BLaER1 (cell line): Measurements from ENCODE around the gene NT5C3A.

Experiments used
- H3K27ac ChIP-seq: shearing (Covaris generic); formaldehyde crosslinking; 2 replicates; pipeline ENCODE4 v1.8.1; 2022
- H3K27me3 ChIP-seq: shearing (Covaris generic); formaldehyde crosslinking; 2 replicates; pipeline ENCODE4 v1.8.1; 2022
- H3K36me3 ChIP-seq: shearing (Covaris generic); formaldehyde crosslinking; 2 replicates; pipeline ENCODE4 v1.8.1; 2022
- H3K4me1 ChIP-seq: shearing (Covaris generic); formaldehyde crosslinking; 2 replicates; pipeline ENCODE4 v1.8.1; 2022
- H3K4me2 ChIP-seq: shearing (Covaris generic); formaldehyde crosslinking; 2 replicates; pipeline ENCODE4 v1.8.1; 2022
- H3K4me3 ChIP-seq: shearing (Covaris generic); formaldehyde crosslinking; 2 replicates; pipeline ENCODE4 v1.8.1; 2022
- H3K9ac ChIP-seq: shearing (Covaris generic); formaldehyde crosslinking; 2 replicates; pipeline ENCODE4 v1.8.1; 2022
- H3K9me3 ChIP-seq: shearing (Covaris generic); formaldehyde crosslinking; 2 replicates; pipeline ENCODE4 v1.8.1; 2022
- H4K20me1 ChIP-seq: shearing (Covaris generic); formaldehyde crosslinking; 2 replicates; pipeline ENCODE4 v1.8.1; 2022
- Cebpa-rat ChIP-seq: shearing (Covaris generic); IDR thresholded peaks from 2 replicates; pipeline ENCODE4 v1.8.1; 2022

The NT5C3A gene

DNA sequence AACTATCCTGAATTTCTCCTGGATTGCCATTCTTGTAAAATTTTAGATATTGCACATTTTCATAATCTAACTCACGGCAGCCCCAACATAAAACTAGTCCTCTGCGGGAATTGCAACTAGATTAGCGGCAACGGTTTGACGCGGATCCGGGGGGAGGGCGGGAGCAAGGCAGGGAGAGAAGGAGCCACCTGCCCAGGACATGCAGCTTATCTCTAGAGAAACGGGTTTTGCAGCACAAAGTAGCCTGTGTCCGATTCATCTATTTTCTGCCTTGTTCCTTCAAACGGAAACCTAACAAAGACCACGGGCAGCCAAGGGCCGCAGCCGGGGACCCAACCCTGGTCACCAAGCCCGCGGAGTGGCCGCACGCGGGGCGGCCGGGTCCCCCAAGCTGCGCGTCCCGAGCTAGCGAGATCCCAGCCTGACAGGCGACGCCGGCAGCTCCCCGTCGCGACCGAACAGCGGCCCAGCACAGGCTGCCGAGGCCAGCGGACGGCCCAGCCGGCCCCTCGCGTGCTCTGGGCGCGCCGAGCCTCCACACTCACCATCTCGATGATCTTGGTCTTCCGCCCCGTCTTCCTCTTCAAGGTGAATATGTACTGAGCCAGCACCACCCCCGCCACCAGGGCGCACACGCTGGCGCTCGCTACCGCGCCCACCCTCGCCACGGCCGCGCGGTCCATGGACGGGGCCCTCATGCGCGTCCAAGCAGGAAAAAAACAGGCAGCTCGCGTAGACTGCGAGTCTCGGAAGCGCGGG is at the start of gene NT5C3A:
Gene NT5C3A, minus strand, starts transcription at position 754 of the 759 bp plus-strand sequence. Its CDS starts 71 bp downstream, at position 683.
- Histone ChIP-seq H3K9me3 (peaks cover 11% of the 10 kb centered on the region), H3K27me3 (no peaks in the 10 kb centered on the region), H3K4me3 (peak within 1 kb of the TSS; percentile 100), H3K4me1 (peaks cover 22% of the 10 kb centered on the region), H3K4me2 (peak within 1 kb of the TSS; percentile 94), H4K20me1 (peaks cover 52% of the 10 kb centered on the region), H3K36me3 (peaks cover 18% of the 10 kb centered on the region), H3K9ac (peak within 1 kb of the TSS; percentile 96), H3K27ac (peak within 1 kb of the TSS; percentile 94)
- TF ChIP-seq Cebpa-rat = no peak

DNA sequence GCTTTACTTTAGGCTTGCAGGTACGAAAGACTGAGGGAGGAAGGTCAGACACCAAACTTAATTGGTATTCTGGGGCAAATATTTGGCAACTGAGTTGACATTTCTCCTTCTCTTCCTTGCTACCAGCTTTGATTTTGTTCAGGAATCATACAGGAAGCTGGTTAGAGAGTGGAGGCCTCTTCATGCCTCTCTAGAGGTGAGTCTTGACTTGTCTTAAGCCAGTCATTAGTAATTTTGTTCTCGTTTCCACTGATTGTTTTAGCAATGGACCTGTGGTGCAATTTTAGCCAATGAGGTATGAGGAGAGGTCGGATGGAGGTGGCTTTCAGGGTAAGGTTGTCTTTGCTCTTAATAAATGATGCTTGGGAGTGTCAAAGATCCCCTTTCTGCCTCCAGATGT is 49.0 kb upstream of the NT5C3A start:
- Histone ChIP-seq H3K9me3 (no peaks in the 10 kb centered on the region), H3K9ac (no peak overlapping the region), H3K27ac (no peak overlapping the region), H3K4me3 (no peak overlapping the region), H3K4me2 (no peak overlapping the region), H3K36me3 (no peaks in the 10 kb centered on the region), H3K27me3 (no peaks in the 10 kb centered on the region), H4K20me1 (peaks cover 25% of the 10 kb centered on the region), H3K4me1 (peaks cover 16% of the 10 kb centered on the region)
- TF ChIP-seq Cebpa-rat = no peak

DNA sequence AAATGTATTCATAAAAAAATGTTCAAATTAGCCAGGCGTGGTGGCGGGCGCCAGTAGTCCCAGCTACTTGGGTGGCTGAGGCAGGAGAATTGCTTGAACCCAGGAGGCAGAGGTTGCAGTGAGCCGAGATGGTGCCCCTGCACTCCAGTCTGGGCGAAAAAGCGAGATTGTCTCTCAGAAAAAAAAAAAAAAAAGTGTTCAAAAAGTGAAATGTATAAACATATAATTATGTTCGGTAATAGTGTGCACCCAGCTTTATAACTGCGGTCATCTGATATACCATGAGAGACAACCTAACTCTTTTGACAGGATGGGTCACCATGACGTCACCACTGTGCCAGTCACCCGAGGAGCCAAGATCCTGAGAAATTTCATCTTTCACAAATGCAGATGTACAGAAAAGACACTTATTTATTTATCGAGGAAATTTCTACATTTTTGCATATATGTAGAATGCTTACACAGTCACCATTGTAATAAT is 47.2 kb upstream of the NT5C3A start:
- H3K27me3 ChIP-seq = no peaks in the 10 kb centered on the region
- H3K4me3 ChIP-seq = peak overlapping the region; percentile 90
- peak overlapping the region; percentile 91 for H3K4me2 ChIP-seq
- H3K27ac ChIP-seq = 0 out of 2 replicates have a peak overlapping the region, but pooled peaks have one; percentile 93
- H3K4me1 ChIP-seq = peaks cover 16% of the 10 kb centered on the region
- no peaks in the 10 kb centered on the region for H3K9me3 ChIP-seq
- H3K36me3 ChIP-seq = peaks cover 10% of the 10 kb centered on the region; the same call in 1 of the 2 replicates
- peaks cover 43% of the 10 kb centered on the region for H4K20me1 ChIP-seq
- TF ChIP-seq Cebpa-rat = no peak
- H3K9ac ChIP-seq = peak overlapping the region; percentile 91; the same call in 1 of the 2 replicates

DNA sequence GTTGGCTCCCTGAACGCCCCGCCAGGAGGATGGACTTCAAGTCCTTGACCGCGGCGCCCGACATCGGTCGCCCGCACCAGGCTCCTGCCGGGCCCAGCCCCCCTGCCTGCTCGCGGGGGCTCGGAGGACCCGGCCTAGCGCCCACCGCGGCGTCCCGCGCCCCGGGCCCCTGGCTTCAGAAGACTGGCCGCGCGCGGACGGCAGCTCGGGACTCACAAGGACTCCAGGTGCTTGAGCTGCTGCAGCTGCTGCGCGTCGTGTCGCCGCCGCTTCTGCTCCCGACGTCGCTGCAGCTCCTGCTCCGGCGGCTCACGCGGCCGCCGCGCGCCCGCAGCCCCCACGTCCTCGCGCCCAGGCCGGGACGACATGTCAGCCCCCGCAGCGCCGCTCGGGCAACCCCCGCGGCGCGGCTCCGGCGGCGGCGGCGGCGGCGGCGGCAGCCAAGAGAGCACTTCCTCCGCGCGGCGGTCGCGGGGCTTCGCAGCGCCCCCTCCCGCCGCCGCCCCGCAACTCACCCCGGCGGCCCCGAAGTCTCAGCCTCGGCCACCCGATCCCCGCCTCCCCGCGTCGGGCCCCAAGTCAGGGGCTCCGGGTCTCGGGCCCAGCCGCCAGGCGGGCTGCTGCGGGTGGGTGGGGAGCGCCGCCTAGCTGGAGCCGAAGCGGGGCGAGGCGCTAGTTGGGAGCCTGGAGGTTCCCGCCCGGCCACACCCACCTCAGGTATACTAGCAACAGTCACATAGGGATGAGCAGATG is 46.6 kb upstream of the NT5C3A start, which contains the start of gene RP9:
Gene RP9, minus strand, starts transcription at position 400 of the 753 bp plus-strand sequence. Its CDS starts 32 bp downstream, at position 368.
- H3K9ac ChIP-seq = peak within 1 kb of the TSS; percentile 91
- peaks cover 16% of the 10 kb centered on the region for H3K4me1 ChIP-seq
- peak within 1 kb of the TSS; percentile 90 for H3K4me3 ChIP-seq
- peaks cover 17% of the 10 kb centered on the region; the same call in 1 of the 2 replicates for H3K36me3 ChIP-seq
- no peaks in the 10 kb centered on the region for H3K9me3 ChIP-seq
- H3K27ac ChIP-seq = peak within 1 kb of the TSS; percentile 93
- no peak for TF ChIP-seq Cebpa-rat
- H3K27me3 ChIP-seq = no peaks in the 10 kb centered on the region
- peaks cover 50% of the 10 kb centered on the region for H4K20me1 ChIP-seq
- H3K4me2 ChIP-seq = peak within 1 kb of the TSS; percentile 94

DNA sequence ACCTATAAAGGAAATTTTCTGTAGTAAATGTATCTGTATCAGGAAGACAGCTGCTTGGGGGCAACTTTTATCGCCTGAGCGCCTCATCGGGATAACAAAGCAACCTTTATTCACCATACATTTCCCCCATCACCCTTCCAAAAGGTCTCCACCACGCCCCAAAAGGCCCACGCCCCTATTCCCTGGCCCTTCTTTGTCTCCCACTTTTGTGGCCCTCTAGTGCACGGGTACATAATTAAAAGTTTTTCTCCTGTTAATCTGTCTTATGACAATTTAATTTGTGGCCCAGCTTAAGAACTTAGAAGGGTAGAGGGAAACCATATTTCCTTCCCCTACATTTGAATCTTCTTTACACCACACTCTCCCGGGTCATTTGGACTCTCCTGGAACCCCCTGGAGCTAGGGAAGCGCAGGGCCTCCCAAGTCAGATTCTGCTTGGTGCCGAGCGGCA is 46.0 kb upstream of the NT5C3A start:
- H3K27me3 ChIP-seq = no peaks in the 10 kb centered on the region
- H3K4me3 ChIP-seq = peak overlapping the region; percentile 90
- H3K9ac ChIP-seq = peak overlapping the region; percentile 91
- peaks cover 16% of the 10 kb centered on the region for H3K4me1 ChIP-seq
- peak overlapping the region; percentile 94 for H3K4me2 ChIP-seq
- H3K27ac ChIP-seq = peak overlapping the region; percentile 93
- no peaks in the 10 kb centered on the region for H3K9me3 ChIP-seq
- peaks cover 19% of the 10 kb centered on the region for H3K36me3 ChIP-seq
- TF ChIP-seq Cebpa-rat = no peak
- H4K20me1 ChIP-seq = peaks cover 56% of the 10 kb centered on the region

DNA sequence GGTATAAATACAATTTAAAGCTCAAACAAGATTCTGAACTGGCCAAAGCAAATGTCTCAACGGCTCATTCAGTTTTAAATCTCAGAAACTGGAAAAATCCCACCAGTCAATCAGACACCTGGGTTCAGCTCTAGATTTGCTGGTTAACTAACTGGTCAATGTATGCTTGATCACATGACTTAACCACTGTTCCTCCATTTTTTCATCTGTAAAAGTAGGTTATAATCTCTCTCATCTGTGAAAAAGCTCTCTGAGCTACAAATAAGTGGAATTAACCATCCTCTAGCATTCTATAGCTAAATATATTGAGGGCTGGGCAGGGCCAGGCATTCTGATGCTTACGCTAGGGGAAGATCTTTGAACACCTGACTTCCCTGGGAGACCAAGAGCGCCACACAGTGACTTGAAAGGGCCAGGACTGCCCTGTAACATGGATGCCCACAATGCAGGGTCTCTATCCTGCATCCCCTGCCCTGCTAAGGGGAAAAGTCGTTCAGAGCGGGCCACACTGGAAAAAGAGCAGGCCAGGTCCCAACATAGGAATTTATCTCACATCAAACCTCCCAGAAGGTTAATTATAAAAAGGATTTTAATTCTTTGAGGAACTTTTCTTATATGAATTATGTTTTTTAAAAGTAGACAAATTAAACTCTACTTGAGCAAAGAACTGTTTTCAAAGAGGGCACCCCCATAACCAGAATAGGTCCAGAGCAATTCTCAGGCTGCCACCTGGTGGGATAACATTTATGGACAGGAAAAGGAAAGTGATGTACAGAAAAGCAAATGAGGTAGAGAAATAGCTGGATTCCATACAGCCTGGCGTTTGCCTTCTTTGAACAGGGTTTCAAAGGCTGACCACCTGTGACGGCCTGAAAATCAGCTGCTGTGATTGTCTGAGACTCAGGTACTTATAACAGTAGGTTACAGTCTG is 44.8 kb upstream of the NT5C3A start:
- TF ChIP-seq Cebpa-rat = no peak
- H3K4me1 ChIP-seq = peaks cover 16% of the 10 kb centered on the region

DNA sequence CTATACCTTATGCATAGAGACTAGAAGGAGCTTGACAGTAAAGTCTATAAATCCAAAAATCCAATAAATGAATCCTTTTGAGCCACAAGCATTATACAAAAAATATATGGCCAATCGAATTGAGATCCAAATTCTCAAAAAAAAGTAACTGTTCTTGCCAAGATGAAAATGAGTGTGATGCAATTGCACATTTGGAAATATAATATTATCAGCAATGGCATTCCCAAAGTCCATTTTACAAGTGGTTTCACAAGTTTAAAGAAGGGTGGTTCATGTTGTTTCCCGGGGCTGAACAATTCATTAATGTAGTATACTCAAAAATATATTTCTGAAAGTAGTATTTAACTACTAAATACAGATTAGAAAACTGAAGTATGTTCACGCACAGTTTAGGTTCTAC is 39.3 kb upstream of the NT5C3A start:
- H3K4me1 ChIP-seq = peaks cover 1% of the 10 kb centered on the region
- no peak overlapping the region for H3K9ac ChIP-seq
- no peak overlapping the region for H3K4me2 ChIP-seq
- no peak overlapping the region for H3K4me3 ChIP-seq
- H4K20me1 ChIP-seq = peaks cover 81% of the 10 kb centered on the region
- peaks cover 86% of the 10 kb centered on the region for H3K36me3 ChIP-seq
- TF ChIP-seq Cebpa-rat = no peak
- no peak overlapping the region for H3K27ac ChIP-seq
- H3K27me3 ChIP-seq = no peaks in the 10 kb centered on the region
- no peaks in the 10 kb centered on the region for H3K9me3 ChIP-seq

More for the DNA sequence above, 44.8 kb upstream of the NT5C3A start:
- Histone ChIP-seq H4K20me1 (peaks cover 67% of the 10 kb centered on the region), H3K9me3 (no peaks in the 10 kb centered on the region), H3K4me3 (peak overlapping the region; percentile 90), H3K27ac (no peak overlapping the region), H3K4me2 (peak overlapping the region; percentile 94), H3K27me3 (no peaks in the 10 kb centered on the region), H3K36me3 (peaks cover 31% of the 10 kb centered on the region), H3K9ac (peak overlapping the region; percentile 91)

DNA sequence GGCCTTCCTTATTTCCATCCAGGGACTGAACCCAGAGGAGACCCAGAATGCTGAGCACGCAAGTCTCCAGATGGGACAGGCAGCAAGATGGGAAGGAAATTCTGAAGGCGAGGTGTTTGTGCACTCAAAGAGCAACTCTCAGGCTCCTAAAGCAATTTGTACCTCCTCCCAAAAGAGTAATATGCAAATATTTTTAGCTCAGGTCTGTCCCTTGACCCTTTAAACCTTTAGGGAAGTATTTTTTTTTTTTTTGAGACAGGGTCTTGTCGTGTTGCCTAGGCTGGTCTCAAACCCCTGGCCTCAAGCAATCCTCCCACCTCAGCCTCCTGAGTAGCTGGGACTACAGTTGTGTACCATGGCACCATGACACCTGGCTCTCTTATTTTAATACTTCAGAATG is 38.2 kb upstream of the NT5C3A start:
- Histone ChIP-seq H3K27me3 (no peaks in the 10 kb centered on the region), H3K27ac (no peak overlapping the region), H3K4me2 (no peak overlapping the region), H3K36me3 (peaks cover 94% of the 10 kb centered on the region), H3K4me3 (no peak overlapping the region), H4K20me1 (peaks cover 70% of the 10 kb centered on the region), H3K9me3 (no peaks in the 10 kb centered on the region), H3K9ac (no peak overlapping the region), H3K4me1 (no peaks in the 10 kb centered on the region)
- no peak for TF ChIP-seq Cebpa-rat
